Activated naive CD4-positive, alpha-beta T cell treated with anti-CD3 and anti-CD28 coated beads, Interleukin-2, amount 50 U/mL, for 24 hours (primary cell): ENCODE results near the gene RABIF.

ENCODE experiments used
- H3K27ac Mint-ChIP-seq: one replicate; pipeline ENCODE4 v1.8.0; 2021; ENCODE audit warnings: mild to moderate bottlenecking, mixed read lengths
- H3K27me3 Mint-ChIP-seq: one replicate; pipeline ENCODE4 v1.8.0; 2021; ENCODE audit warnings: mixed read lengths
- H3K36me3 Mint-ChIP-seq: one replicate; pipeline ENCODE4 v1.8.0; 2021; ENCODE audit warnings: mixed read lengths
- H3K4me1 Mint-ChIP-seq: one replicate; pipeline ENCODE4 v1.8.0; 2021; ENCODE audit warnings: mixed read lengths
- H3K4me3 Mint-ChIP-seq: one replicate; pipeline ENCODE4 v1.8.0; 2021; ENCODE audit warnings: mild to moderate bottlenecking, mixed read lengths
- H3K9me3 Mint-ChIP-seq: one replicate; pipeline ENCODE4 v1.8.0; 2021; ENCODE audit warnings: mixed read lengths

The RABIF gene

DNA sequence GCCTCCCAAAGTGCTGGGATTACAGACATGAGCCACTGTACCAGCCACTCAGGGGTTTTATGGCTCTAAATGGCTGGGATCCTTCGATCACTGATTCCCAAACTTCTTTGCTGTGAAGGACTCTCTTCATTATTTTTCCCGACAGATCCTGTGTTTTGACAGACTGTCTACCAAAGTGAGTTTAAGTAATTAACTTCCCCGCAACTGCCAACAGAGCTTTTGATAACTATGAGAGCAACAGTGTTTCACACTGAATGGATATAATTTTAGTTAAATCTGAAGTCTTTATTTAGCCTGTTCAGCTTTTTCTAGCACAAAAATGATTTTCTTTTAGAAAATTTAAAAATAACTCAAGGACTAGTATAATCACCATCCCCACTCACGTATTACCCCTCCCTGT, 12.6 kb upstream of the RABIF start:
- Mint-ChIP-seq H3K27ac (no peak overlapping the region), H3K4me1 (no peaks in the 10 kb centered on the region), H3K36me3 (peaks cover 6% of the 10 kb centered on the region), H3K4me3 (no peak overlapping the region), H3K27me3 (no peaks in the 10 kb centered on the region), H3K9me3 (no peaks in the 10 kb centered on the region)

DNA sequence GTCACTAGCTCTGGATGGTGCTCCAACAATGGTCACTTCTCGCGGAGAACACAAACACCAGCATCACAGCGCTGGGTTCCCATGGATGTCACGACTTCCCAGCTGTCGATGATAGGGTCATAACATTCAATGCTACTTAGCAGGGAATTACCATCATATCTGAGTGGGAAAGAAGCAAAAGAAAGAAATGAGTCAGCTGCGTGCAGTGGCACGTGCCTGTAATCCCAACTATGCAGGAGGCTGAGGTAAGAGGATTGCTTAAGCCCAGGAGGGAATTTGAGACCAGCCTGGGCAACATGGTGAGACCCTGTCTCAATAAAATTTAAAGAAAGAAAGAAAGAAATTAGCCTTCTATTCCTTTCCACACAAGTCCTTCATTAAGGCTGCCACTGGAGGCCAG, 3.6 kb upstream of the RABIF start:
- peaks cover 14% of the 10 kb centered on the region for H3K4me1 Mint-ChIP-seq
- no peaks in the 10 kb centered on the region for H3K9me3 Mint-ChIP-seq
- peaks cover 11% of the 10 kb centered on the region for H3K36me3 Mint-ChIP-seq
- no peak overlapping the region for H3K27ac Mint-ChIP-seq
- H3K27me3 Mint-ChIP-seq = no peaks in the 10 kb centered on the region
- no peak overlapping the region for H3K4me3 Mint-ChIP-seq

DNA sequence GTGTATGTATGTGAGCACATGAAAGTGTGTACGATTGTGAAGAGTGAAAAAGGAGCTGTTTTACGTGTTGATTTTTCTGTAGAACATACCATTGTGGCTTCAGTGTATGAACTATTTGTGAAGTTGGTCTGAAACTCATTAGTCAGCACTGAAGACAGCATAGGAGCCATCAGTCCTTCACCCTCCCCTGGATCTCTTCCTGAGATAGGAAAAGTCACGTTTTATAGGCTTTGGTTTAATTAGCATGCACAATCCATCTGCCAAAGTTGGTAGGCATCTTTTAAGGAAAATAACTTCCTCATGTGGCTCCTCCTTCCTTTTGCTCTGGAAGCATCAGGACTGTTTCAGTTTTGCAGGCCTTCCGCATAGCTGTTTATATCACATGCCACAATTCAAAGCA, 1.4 kb upstream of the RABIF start:
- H3K4me3 Mint-ChIP-seq = no peak overlapping the region
- H3K27me3 Mint-ChIP-seq = no peaks in the 10 kb centered on the region
- H3K36me3 Mint-ChIP-seq = peaks cover 7% of the 10 kb centered on the region
- peaks cover 17% of the 10 kb centered on the region for H3K4me1 Mint-ChIP-seq
- H3K27ac Mint-ChIP-seq = no peak overlapping the region
- H3K9me3 Mint-ChIP-seq = no peaks in the 10 kb centered on the region

DNA sequence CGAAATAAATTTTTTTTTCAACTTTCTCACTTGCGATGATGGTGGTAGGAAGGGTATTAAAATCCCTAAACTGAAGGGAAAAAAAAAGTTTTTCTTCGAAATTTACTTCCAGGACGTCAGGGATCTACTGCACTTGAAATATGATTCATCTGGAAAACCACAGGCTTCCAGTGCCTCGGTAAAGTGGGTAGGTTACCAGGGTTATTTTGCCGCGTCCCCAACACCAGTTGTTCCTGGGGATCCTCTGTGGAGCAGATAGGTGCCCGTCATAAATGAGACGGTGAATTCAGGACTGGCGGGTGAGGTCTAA, 773 bp downstream of the RABIF start:
- Mint-ChIP-seq H3K27ac (peak overlapping the region; percentile 74), H3K9me3 (no peaks in the 10 kb centered on the region), H3K36me3 (peaks cover 2% of the 10 kb centered on the region), H3K4me3 (peak overlapping the region; percentile 93), H3K27me3 (no peaks in the 10 kb centered on the region), H3K4me1 (peaks cover 23% of the 10 kb centered on the region)

DNA sequence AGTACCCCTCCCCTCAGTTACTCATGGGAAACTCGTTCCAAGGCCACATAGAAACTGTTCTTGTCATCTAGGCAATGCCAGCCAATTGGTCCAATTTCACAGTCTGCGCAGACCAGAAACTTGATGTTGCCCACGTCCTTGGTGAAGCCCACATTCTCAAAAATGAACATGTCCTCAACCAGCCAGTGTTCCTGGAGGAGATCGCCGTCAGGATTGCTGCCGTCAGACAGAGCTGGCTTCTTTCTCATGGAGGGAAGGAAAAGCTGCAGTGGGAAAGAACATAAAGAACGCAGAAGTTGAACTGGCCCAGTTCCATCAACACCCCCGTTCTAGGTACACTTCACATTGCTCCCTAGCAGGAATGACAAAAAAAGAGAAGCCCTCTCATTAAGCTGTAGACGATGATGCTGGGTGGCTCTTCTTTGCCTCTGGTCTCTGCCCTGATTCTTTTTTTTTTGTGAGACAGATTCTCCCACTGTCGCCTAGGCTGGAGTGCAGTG, 7.9 kb downstream of the RABIF start:
- no peaks in the 10 kb centered on the region for H3K9me3 Mint-ChIP-seq
- peaks cover 17% of the 10 kb centered on the region for H3K4me1 Mint-ChIP-seq
- H3K27ac Mint-ChIP-seq = no peak overlapping the region
- H3K4me3 Mint-ChIP-seq = no peak overlapping the region
- H3K27me3 Mint-ChIP-seq = no peaks in the 10 kb centered on the region
- H3K36me3 Mint-ChIP-seq = peaks cover 8% of the 10 kb centered on the region

DNA sequence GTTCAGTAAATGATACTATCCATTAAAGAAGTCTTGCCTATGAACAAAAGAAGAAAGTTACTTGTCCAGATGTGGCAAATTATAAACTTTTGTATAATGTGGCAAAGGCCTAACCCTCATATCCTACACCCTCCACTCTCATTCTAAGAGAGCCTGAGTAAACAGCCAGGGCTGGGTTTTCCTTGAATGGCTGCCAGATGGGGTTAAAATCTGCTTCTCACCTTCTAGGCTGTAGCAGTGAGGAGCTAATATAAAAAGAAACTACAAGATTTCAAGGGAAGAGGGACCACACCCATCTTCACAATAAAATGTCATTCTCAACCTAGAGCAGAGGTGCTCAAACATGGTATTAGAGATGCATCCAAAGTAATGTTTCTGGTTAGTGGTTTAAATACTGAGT, 8.9 kb downstream of the RABIF start:
- no peaks in the 10 kb centered on the region for H3K27me3 Mint-ChIP-seq
- H3K9me3 Mint-ChIP-seq = no peaks in the 10 kb centered on the region
- peaks cover 17% of the 10 kb centered on the region for H3K4me1 Mint-ChIP-seq
- no peak overlapping the region for H3K27ac Mint-ChIP-seq
- peaks cover 8% of the 10 kb centered on the region for H3K36me3 Mint-ChIP-seq
- no peak overlapping the region for H3K4me3 Mint-ChIP-seq

DNA sequence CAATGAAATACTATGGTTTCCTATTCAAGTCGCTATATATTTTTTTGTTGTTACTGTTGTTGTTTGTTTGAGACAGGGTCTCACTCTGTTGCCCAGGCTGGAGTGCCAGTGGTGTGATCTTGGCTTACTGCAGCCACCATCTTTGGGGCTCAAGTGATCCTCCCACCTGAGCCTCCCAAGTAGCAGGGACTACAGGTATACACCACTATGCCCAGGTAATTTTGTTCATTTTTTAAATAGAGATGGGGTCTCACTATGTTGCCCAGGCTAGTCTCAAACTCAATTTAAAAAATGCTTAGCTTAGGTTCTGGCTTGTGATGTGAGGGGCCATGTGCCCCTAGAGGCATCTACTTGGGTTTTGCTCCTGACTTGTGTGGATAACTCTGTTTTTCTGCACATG, 9.8 kb downstream of the RABIF start:
- Mint-ChIP-seq H3K27ac (peak overlapping the region; percentile 36), H3K9me3 (no peaks in the 10 kb centered on the region), H3K27me3 (no peaks in the 10 kb centered on the region), H3K36me3 (peaks cover 8% of the 10 kb centered on the region), H3K4me1 (peaks cover 17% of the 10 kb centered on the region), H3K4me3 (no peak overlapping the region)

DNA sequence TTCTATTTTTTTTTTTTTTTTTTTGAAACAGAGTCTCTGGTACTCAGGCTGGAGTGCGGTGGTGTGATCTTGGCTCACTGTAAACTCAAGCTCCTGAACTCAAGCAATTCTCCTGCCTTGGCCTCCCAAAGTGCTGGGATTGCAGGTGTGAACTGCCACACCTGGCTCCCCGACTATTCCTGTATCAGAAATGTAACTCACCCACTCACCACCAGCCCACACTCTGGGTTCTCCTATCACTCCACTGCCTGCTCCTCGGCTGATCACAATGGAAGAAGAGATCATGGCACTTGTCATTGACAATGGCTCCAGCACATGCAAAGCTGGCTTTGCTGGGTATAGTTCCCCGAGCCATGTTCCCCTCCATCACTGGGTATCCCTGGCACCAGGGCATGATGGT, 15.9 kb downstream of the RABIF start:
- Mint-ChIP-seq H3K27me3 (peaks cover 2% of the 10 kb centered on the region), H3K9me3 (no peaks in the 10 kb centered on the region), H3K36me3 (no peaks in the 10 kb centered on the region), H3K4me3 (no peak overlapping the region), H3K27ac (no peak overlapping the region), H3K4me1 (no peaks in the 10 kb centered on the region)

DNA sequence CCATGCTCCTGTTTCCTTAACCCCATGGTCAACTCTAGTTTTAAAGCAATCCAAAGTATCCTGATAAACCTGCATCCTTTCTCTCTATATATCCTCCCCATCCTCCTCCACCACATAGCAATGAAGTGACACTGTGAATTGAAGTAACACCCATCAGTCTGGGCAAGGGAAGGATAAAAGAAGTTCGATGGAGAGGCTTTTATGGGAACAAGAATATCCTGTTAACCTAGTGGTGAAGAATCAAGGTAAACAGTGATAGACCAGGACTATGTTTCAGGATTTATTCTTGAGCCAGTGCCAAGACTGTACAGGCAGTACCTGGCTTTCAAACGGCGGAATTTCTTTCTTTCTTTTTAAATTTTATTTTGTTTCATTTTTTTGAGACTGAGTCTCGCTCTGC, 17.6 kb downstream of the RABIF start:
- no peak overlapping the region for H3K27ac Mint-ChIP-seq
- H3K27me3 Mint-ChIP-seq = peaks cover 5% of the 10 kb centered on the region
- H3K9me3 Mint-ChIP-seq = no peaks in the 10 kb centered on the region
- H3K36me3 Mint-ChIP-seq = no peaks in the 10 kb centered on the region
- no peak overlapping the region for H3K4me3 Mint-ChIP-seq
- H3K4me1 Mint-ChIP-seq = no peaks in the 10 kb centered on the region

DNA sequence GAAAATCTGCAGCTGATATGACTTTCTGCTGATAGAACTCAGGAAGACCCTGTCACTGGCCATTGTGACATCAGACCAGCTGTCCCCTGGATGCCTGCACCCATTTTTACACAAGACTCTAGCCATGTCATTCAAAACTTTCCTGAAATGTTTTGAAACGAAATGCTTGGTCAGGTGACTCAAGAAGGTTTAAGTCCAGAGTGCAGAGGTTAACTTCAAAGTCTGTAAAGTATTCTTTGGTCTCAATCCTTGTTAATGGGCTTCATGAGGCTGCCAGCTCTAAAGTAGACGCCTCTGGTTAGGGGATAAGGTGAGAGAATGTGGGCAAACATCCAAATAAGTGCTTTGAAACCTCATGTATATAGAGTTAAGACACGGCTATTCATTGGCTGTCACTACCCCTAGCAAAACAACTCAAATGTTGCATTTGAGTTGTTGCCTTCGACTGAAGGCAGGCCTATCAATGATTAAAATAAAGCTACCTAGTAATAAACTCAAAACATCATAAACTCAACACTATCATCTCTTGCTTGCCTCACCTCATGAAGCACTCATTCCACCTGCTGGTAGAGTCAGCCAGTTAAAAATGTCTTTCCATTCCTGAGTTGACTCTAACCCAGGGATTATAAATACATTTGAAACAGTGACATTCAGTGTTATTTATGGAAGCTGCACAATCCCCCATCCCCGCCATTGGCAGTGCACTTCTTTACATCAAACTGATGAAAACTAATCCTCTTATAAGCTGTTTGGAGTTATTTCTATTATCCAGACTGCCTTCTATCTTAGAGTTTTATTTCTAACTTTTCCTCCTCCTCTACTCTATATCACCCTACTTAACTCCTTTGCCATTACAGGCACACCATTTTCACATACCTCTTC, 26.0 kb downstream of the RABIF start:
- Mint-ChIP-seq H3K27me3 (peaks cover 44% of the 10 kb centered on the region), H3K4me1 (peaks cover 9% of the 10 kb centered on the region), H3K4me3 (no peak overlapping the region), H3K9me3 (no peaks in the 10 kb centered on the region), H3K27ac (no peak overlapping the region), H3K36me3 (no peaks in the 10 kb centered on the region)

DNA sequence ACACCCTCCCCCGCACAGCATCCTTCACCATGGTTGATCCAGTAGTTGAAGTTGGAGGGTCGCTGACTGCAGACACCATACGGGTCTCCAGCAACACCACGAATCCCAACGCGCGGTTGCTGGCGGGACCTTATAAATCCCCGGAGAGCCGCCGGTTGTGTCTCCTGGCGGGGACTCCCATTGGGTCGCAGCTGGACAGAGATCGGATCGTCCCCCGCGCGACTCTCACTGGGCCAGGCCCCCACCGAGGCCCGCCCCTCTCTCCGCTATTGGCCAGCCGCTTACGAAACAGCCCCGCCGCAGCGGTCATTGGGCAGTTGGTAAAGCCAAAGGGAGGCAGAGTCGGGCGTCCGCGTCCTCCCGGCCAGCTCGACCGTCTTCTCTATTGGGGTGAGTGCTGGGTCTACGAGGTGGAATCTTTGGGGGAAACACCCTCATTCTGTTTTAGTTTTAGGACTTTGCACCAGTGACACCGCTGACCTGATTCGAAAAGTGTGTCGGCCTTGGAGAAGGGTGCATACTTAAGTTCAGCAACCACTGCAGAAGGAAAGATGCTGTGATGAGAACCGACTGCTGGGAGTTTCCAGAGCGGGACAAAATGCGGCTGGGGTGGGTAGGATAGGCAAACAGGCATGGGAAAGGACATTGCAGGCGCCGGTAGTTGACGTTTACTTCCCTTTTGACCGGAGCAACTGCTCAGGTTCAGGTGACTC, 27.4 kb downstream of the RABIF start:
- Mint-ChIP-seq H3K36me3 (no peaks in the 10 kb centered on the region), H3K27me3 (peaks cover 42% of the 10 kb centered on the region), H3K27ac (no peak overlapping the region), H3K4me1 (peaks cover 9% of the 10 kb centered on the region), H3K4me3 (peak overlapping the region; percentile 81), H3K9me3 (no peaks in the 10 kb centered on the region)

DNA sequence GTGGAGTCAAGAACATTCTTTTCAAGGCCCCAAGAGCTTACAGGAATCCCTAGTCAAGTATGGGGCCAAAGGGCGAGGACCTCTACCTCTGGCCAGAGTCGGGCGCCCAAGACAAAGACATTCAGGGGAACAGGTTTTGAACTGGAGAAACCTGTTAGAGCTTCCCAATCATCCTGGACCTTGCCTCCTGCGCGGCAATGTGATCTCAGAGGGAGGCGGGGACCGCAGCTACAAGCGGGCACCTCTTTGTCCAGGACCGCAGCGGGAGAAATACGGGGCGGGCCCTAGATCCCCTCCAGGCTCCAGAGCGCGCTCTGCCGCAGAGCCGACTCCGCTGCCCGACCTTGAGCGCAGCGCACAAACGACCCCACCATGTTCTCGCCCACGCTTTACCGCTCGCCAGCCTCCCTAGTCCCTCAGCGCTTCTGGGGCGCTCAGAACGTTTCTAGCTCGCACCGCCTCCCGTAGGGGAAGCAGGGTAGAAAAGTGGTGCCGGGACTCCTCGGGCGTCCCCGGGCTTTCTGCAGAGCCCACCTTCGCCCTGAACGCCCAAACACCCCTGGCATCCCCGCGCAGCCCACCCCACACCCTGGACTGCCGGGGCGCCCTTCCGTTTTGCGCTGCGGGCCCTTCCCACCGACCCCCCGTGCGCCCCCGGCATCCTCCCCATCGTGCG, 28.1 kb downstream of the RABIF start:
- Mint-ChIP-seq H3K27me3 (peaks cover 39% of the 10 kb centered on the region), H3K27ac (no peak overlapping the region), H3K4me1 (peaks cover 9% of the 10 kb centered on the region), H3K9me3 (no peaks in the 10 kb centered on the region), H3K36me3 (no peaks in the 10 kb centered on the region), H3K4me3 (peak overlapping the region; percentile 81)

DNA sequence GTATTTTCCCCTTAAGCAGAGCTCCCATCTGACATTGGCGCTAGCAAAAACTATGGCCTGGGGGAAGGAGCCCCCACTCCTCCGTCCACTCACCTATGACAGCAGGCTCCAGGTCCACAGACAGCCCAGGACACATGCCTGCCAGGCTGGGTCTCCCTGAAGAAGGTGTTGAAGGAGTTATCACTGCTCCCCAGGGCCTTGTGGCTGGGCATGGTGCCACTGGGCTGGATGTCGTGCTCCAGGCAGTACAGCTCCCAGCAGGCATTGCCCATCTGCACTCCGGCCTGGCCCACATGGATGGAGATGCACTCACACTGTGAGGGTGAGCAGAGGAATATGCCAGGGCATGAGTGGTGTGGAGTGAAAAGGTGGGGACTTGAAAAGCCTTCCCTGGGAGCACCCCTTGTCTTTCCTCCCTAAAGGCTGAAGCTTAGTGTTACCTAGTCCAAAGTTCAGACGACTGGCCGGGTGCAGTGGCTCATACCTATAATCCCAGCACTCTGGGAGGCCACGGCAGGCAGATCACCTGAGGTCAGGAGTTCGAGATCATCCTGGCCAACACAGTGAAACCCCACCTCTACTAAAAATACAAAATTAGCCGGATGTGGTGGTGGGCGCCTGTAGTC, 30.0 kb downstream of the RABIF start:
- Mint-ChIP-seq H3K4me1 (peaks cover 9% of the 10 kb centered on the region), H3K9me3 (no peaks in the 10 kb centered on the region), H3K27ac (no peak overlapping the region), H3K36me3 (no peaks in the 10 kb centered on the region), H3K27me3 (peaks cover 29% of the 10 kb centered on the region), H3K4me3 (no peak overlapping the region)

DNA sequence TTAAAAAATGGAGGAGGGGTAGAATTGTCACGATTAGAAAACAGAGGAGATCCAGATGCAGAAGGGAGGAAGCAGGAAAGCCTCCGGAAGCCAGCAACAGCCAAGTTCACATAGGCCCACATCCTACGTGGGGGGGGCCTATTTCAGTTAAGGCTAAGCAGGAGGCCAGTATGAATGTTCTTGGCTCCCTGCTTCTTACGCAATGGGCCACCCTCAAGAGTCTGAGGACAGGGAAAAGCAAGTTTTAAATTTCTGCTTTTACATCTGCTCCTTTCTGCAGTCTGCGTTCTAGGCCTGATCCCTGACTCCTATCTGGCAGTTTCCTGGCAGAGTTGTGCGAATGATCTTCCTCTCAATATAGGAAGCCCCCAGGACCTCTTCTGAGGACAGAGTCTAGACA, 30.6 kb downstream of the RABIF start:
- peaks cover 9% of the 10 kb centered on the region for H3K4me1 Mint-ChIP-seq
- no peaks in the 10 kb centered on the region for H3K9me3 Mint-ChIP-seq
- H3K4me3 Mint-ChIP-seq = no peak overlapping the region
- H3K36me3 Mint-ChIP-seq = no peaks in the 10 kb centered on the region
- H3K27ac Mint-ChIP-seq = no peak overlapping the region
- H3K27me3 Mint-ChIP-seq = peaks cover 27% of the 10 kb centered on the region

DNA sequence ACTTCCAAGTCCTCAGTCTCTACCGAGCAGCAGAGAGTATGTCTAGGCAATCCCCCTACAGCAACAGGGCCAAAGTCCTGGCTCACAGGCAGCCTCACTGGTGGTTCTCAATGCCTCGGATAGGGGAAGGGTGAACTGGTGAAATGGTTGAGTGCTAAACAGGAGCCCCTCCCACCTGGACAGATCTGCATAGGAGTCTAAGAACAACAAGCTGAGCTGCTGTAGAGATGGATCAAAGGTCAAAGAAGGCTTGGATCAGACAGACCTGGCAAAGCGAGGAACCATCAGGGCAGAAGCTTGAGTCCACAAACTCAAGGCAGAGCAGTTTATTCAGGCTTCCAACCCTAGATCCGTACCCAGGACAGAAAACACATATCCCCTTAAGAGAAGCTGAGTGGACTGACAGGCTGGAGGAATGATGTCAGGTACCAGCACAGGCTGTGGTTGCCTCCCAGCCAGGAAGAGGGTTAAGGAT, 31.8 kb downstream of the RABIF start:
- Mint-ChIP-seq H3K9me3 (no peaks in the 10 kb centered on the region), H3K27ac (no peak overlapping the region), H3K4me3 (no peak overlapping the region), H3K4me1 (peaks cover 9% of the 10 kb centered on the region), H3K27me3 (peaks cover 18% of the 10 kb centered on the region), H3K36me3 (no peaks in the 10 kb centered on the region)
